Stimulated activated CD8-positive, alpha-beta memory T cell treated with anti-CD3 and anti-CD28 coated beads, Interleukin-2, amount 100 ng/mL, for 1 hour (primary cell): ENCODE results near the gene SLC38A11.

Source experiments
- DNase-seq, 2 donors: peaks; one replicate each; pipeline ENCODE4 v3.0.0-alpha.2; 2020; ENCODE audit warnings: low read depth in 2 of 2

The SLC38A11 gene

DNA sequence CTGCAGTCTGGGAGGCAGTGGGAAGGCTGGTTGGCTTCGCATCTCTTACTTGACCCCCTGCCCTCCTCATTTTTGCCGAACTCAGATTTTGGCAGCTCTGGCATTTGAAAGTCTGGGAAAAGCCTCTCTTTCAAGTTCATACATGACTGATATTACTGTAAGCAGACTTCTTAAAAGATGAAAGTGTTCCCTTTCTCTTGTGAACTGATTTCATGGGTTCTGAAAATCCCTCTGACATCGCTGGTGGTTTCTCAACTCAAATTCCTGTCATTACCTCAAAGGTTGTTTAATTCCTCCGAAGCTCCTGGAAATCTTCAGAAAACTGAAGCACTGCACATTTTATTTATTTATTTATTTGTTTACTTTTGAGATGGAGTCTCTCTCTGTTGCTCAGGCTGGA is 16.9 kb upstream of the SLC38A11 start:
- no peak for DNase-seq

DNA sequence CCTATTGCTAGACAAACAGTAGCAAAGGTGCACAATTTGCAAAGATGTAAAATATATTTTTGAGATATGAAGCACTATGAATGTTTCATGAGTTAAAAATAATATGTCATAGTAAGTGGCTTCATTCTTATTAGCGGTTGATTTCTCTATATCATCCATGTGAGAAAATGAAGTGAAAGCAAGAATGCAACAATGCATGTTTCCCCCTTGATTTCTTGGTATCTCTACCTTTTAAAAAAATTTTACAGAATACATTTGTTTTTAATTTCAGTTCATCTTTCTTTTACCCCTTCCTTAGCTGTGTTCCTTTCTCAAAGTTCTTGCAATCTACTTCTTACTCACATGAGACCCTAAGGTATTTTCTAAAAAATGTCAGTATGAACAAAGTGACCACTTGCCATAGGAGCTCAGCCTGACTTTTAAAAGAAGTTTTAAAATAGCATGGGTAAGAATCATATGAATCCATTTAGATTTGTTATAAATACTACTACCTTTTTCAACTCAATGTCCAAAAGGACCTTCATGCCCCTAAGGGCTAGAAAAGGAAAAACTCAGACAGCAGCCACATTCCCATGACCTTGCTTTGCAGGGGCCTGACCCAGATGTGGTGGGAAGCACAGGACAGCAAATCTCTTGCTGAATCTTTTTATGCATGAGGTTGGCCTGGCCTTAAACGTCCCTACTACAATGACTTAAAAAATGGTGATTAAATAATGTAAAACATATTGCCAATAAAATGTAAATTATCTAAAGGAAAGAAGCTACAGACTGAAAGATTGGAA is 14.8 kb upstream of the SLC38A11 start:
- no peak for DNase-seq

DNA sequence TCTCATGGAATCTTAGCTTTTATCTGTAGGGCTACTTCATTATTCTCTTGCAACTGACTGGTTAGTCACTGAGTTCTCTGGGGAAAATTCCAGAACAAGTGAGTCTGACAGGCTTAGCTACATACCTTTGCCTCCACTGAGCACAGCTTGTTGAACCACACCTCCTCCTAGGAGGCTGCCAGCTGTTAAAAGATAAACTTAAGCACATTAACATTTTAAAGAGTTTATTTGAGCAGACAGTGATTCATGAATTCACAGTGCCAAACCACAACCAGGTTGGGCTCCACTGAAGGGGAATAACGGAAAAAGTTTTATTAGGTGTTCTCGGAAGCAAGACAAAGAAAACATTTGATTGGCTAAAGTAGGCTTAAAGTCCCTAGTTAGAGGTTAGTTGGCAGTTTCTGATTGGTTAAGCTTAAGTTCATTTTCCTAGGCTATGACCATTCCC is 12.5 kb upstream of the SLC38A11 start:
- no peak for DNase-seq

DNA sequence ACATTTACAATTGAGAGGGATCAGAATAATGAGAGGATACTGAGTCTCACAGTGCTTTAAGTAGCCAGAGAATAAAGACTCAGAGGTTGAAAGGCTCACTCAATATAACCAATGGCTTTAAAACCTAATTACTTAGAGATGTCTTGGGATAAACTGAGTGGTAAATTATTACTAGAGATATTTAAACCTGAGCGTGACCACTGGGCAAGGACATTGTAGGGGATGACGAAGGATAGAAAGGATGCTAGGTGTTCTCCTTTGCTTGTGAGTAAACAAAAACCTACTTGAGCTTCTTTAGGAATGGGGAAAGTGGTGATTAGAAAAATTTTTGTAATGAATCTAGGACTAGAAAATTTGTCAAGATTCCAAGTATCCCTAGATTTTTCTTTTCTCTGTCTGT is 12.0 kb upstream of the SLC38A11 start:
- no peak for DNase-seq

DNA sequence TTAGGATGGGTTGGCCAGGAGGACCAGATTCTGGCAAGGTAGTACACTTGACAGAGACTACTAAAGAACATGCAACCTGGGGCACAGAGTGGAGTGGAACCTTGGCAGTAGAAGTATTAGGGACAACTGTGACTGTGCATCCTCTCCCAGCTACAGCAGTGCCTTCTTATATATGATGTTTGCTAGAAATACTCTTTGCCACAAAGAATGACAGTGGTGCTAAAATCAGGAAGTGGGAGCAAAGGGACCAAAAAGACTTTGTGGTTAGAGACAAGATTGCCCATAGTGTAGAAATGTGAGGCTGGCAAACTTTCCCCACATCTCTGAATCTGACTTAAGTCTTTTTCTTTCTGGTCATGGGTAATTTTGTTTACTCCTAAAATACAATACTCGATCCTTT is 9.4 kb upstream of the SLC38A11 start:
- DNase-seq = no peak

DNA sequence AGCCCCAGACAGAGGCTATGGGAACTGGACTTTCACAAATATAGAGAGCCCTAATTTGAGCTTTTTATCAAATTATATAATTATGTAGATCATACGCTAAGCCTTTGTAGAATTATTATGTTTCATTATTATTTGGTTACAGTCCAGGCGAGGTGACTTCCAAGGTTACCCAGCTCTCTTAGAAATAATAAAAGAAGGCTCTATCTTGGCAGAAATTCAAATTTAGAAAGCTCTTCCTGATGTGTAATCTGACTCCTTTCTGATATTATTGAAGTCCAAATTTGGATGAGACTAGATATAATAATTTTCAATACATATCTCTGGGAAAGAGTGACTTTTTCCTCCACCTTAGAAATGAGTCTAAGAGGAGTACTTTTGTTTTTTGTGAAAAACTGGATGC is 4.8 kb upstream of the SLC38A11 start:
- no peak for DNase-seq

DNA sequence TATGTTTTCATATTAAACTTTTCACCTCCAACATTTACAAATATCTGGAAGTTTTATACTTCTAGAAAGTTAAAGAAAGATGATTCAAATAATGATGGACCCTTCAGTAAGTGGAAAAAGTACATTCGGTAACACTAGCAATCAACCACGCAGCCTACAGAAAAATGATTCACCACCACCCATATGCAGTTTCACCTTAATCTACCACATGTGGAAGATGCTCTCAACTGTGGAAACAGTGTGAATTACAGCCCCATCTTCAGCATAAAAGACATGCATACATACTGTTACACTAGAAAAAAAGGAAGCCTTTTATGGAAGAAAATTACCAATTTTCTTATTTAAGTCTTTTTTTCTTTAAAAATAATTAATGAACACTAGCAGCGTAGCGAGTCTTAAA is 1.1 kb downstream of the SLC38A11 start:
- no peak for DNase-seq

DNA sequence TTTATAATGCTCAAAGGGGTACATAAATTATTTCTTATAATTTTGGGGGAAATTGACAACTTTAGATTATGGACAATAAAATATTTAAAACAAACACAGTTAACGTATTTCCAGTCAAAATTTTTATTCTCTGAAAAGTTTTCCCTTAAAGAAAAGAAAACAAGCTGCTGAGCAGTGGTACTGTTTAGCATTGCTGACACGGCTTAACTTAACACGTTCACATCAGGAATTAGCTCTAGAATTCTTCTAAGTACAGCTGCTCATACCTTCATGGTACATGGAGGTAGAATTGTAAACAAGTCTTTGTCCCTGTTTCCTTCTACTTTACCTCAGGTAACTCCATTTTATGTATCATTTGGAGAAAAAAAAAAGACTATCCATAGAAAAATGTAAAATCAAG is 2.0 kb downstream of the SLC38A11 start:
- DNase-seq = no peak

DNA sequence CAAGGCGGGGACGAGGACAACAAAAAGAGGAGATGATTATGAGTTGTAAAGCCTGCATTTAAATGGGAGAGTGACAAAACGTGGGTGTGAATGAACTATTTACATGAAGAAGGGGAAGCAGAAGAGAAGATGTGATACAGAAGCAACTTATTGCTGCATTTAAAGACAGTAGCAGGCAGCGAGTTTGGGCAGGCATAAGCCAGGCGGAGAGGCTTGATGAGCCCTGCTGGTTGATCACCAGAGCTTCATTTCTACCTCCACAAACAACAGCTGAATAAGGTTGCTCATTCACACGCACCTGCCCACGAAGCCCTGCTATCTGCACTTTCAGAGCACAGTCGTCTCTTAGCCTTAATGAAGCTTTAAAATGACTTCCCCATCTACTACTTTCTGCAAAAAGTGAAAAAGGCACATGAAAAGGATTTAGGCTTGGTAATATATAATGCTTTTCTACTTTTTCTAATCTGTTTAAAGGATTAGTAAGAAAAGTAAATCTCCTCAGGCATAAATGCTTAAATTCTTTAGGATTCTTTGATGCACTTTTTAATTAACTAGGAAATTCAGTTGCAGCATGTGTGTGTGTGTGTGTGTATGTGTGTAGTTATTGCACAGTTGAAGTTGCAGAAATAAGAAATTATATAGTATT is 3.1 kb downstream of the SLC38A11 start:
- DNase-seq = no peak

DNA sequence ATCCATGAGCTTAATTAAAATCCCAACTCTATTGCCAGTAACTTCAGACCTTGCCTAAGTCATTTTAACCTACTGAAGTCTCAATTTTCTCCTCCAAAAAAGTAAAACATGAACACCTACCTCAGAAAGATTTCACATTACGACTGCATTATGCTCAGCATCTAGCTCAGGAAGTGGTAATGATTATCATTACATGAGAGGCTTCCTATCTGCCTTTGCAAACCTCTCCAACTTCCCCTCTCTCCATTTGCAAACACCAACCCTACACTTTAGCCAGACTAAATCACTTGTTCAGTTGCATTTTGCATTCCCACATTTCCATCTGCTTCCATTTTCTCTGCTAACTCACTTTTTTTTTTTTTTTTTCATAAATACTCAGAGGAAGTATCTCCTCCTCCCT is 6.8 kb downstream of the SLC38A11 start:
- DNase-seq = no peak

DNA sequence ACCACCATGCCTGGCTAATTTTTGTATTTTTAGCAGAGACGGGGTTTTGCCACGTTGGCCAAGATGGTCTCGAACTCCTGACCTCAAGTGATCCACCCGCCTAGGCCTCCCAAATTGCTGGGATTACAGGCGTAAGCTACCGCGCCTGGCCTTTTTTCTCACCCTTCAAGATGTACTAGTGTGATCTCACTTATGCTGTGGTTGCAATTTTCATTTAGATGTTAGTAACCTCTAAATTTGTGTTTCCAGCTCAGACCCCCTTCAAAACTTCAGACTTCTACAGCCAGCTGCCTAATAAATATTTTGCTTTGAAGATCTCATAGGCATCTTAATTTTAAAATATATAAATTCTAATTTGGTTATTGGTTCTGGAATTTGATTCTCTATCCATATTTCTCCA is 8.0 kb downstream of the SLC38A11 start:
- DNase-seq = no peak

DNA sequence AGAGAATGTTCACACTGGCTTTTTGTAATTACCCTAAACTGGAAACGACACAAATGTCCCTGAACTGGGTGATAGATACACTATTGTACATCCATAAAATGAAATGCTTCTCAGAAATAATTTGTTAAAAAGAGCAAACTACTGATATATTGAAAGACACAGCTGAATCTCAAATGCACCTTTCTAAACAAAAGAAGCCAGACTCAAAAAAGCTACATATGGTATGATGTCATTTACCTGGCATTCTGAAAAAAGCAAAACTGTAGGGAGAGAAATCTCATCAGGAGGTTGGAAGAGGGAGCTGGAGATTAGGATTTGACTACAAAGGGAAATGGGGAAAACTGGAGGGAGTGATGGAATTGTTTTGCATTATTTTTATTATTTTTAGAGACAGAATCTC is 12.0 kb downstream of the SLC38A11 start:
- DNase-seq = no peak

DNA sequence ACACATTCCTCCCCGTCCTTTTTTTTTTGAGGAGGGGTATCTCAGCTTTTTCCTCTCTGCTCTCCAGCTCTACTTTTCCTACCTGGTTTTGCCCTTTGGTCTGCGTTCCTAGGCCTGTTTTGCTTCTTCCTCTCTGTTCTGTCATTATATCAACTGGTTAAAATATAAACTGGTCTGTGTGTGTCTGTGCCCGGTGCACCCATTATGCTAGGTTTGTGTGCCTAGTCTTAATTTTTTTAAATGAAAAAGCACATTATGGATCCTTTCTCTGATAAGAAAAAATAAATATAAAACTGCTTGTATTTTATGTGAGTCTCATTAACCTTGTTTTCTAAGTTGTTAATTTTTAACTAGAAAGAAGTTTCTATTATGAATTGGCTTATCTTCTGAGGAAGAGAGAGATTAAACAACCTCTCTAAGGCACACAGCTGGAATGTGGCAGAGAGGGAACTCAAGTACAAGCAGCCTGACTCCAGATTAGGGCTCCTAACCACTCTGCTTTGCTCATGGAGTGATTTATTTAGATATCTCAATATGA is 17.4 kb downstream of the SLC38A11 start:
- DNase-seq = no peak

DNA sequence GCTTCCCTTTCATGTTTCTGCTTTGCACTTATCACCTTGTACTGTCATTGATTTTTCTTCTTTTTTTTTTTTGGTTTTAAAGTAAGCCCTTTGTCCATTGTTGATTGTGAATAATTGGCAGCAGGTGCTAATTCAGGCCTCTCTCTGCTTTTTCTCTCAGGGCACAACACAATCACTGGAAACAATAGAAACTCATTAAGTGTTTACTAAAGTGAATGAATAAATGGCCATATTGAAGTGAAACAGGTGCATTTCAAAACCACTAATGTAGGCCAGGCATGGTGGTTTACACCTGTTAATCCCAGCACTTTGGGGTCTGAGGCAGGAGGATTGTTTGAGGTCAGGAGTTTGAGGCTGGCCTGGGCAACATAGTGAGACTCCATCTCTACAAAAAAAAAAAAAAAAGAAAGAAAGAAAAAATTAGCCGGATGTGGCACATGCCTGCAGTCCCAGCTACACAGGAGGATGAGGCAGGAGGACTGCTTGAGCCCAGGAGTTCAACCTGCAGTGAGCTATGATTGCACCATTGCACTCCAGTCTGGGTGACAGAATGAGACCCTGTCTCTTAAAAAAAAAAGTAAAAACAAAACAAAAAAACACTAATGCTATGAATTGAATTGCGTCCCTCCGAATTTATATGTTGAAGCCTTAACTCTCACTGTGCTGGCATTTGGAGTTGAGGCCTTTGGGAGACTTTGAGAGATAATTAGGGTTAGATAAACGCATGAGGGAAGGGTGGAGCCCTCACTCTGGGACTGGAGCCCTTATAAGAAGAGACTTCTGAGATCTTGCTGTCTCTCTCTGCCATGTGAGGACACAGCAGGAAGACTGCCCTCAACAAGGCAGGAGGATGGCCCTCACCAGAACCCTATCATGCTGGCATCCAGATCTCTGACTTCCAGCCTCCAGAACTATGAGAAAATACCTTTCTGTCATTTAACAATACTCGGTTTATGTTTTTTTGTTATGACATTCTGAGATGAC is 19.9 kb downstream of the SLC38A11 start:
- no peak for DNase-seq

DNA sequence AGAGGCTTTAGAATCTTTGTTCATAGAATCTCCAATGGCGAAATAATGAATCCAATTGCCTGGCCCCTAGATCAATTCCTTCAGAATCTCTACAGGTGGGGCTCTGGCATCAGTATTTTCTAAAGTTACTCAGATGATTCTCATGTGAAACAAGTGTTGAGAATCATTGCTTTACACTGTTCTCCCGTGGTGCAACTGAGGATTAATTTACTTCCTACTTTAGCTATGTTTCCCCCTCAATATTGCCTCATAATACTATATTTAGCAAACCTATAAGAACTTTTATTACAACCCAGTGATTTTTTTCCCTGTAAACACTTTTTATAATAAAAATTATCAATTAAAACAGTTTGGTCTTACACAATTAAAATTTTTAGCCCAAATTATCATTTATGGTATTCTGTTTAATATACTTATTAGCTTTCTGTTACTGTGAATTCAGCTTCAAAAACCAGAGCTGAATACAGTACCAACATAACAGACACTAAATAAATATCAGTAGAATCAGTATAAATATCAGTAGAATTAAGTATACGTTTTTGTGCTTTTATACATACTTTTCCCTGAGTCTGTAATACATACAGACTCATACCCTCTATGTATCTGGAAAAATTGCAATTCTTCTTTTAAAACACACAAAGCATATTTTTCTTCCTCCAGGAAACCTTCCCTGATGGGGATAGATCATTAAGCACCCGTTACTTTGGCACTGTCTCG is 20.8 kb downstream of the SLC38A11 start:
- no peak for DNase-seq

DNA sequence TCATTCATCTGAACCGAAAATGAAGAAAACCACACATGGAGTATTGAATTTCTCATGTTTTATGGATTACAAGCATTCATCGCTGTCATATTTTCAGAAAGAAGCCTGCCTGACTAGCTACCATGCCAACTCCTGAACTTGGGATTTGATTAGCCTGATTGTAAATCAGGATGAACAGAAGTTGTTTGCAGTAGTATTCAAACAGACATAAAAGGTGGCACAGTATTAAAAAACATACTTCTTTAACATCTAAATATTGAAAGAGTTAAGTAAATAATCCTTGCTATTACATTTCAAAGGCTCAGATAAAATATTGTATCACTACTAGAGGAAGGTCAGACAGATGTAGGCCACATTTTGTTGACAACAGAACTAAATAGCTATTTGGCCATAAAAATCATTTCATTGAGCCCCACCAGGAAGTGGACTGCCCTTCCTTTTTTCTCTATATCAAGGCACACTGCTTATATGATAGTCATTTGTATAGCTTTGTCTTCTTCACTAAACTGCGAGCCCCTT is 21.6 kb downstream of the SLC38A11 start:
- no peak for DNase-seq

DNA sequence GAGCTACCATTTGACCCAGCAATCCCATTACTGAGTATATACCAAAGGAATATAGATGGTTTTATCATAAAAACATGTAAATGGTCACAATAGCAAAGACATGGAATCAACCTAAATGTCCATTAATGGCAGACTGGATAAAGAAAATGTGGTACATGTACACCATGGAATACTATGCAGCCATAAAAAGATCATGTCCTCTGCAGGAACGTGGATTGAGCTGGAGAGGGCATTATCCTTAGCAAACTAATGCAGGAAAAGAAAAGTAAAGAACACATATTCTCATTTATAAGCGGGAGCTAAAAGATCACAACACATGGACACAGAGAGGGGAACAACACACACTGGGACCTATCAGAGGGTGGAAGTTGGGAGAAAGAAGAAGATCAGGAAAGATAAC is 22.9 kb downstream of the SLC38A11 start:
- DNase-seq = no peak

DNA sequence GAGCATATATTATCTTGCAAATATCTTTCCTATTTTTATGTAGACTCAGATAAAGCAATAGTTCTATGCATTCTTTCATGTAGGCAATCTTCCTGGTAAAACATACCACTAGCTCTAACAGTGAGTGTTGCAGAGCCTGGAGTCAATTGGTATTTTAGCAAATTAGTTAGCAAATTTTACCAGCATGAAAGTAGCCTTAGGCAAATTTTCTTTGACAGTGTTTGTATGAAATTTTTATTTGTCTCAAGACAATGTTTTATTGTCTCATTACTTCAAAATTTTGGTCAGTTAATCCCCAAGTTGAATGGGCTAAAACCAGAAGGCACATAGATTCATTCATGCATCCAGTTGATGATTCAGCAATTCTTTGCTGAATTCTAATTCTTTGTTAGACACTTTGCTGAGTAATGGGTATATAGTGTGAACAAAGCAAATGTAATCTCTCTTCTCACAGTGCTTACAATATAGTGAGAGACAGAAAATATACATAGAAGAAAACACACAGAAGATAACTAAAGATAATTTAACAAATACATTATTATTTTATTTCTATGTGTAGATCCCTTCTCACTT is 27.1 kb downstream of the SLC38A11 start:
- no peak for DNase-seq

DNA sequence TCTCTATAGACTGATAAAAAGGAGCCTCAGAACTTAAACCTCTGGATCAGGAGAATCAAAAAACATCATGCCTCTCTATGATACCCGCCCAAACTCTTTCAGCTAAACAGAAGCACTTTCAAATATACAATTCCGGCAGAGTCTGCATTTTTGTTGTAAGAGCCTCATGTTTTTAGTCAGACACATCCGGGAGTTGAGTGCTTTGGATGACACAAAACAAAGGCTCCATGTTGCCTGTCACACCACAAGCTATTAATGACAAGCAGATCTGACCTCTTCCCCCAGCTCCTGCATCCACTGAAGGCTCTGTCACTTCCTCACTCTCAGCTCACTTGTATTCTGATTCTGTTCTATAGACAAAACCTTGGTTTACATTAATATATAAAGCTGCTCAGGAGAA is 33.2 kb downstream of the SLC38A11 start:
- DNase-seq = no peak

DNA sequence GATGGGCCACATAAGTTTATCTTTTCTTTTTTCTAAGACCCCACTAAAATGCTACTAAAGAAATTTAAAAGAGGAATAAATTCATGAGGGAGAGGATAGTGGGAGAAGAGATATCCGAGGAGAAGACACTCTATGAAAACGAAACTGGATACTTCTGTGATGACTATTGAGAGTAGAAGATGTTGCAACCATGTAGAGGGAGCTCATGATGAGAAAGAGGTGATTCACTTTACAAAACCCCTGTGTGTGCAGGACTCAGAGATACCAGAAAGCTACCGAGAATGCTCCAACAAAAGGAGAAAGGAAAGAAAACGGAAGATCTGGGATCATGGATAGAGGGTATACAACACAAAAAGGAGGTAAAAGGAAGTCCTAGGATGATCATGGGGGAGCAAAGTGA is 34.9 kb downstream of the SLC38A11 start:
- no peak for DNase-seq
